GM12892 (cell line): ENCODE results near the gene MPRIP.

ENCODE experiments used
- POLR2A ChIP-seq: IDR thresholded peaks from 2 replicates; pipeline ENCODE4 v1.6.1; 2011; ENCODE audit warnings: low read depth, low read length, control low read depth
- POLR2AphosphoS5 ChIP-seq: IDR thresholded peaks from 2 replicates; pipeline ENCODE4 v1.6.1; 2011; ENCODE audit warnings: low read depth, low read length, control low read depth
- TAF1 ChIP-seq: IDR thresholded peaks from 2 replicates; pipeline ENCODE4 v1.6.1; 2011; ENCODE audit warnings: low read depth, mild to moderate bottlenecking, control low read depth, low read length, borderline replicate concordance

DNA sequence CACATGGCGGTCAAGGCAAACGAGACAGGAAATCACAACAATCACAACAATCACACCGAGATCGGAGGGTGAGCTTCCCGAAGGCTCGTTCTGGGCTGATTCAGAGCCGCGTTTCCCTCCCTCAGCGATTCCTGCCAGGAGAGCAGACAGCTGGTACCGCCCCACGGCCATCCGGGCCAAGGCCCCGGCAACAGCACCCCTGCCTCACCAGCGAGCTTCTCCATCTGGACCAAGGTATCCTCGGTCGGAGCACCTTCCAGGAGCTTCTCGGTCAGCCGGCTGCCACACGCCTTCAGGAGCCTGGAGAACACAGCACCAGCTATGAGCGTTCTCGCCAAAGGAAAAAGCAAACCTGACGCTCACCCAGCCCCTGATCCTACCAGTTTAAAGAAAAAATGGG is 179.1 kb downstream of the MPRIP start:
- TF ChIP-seq POLR2AphosphoS5 (no peak), POLR2A (no peak), TAF1 (no peak)
